NCI-H1417 treated with DMSO at 0.1 percent for 48 hours (cell line): Measurements from ENCODE around the gene VWA2.

Experiments
- DNase-seq: peaks from one replicate; lab custom pipeline; 2025; lab: John Stamatoyannopoulos, UW

Gene VWA2

GRCh38 chr10:114246679-114247305 lies 7.7 kb downstream of the VWA2 start:
- DNase-seq = no peak

DNA sequence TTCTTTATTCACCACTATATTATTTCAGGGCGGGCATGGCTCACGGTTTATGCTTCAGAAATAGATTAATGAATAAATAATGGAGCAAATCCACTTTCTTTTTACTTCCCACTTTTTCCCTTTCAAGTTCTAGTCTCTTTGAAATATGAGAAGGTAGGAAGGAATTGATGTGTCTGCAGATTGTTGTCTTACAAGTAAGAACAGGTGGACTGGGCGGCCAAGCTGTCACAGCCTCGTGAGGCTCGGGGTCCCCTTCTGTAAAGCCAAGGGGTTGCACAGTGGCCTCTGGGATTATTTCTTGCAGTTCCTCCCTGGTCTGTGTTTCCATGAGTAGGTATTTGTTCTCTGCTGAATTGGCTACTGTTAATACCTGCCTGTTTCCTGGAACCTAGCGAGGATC lies 11.2 kb downstream of the VWA2 start:
- DNase-seq = no peak

- DNase-seq = no peak
Measured at GRCh38 chr10:114250716-114251115, 11.7 kb downstream of the VWA2 start.

DNA sequence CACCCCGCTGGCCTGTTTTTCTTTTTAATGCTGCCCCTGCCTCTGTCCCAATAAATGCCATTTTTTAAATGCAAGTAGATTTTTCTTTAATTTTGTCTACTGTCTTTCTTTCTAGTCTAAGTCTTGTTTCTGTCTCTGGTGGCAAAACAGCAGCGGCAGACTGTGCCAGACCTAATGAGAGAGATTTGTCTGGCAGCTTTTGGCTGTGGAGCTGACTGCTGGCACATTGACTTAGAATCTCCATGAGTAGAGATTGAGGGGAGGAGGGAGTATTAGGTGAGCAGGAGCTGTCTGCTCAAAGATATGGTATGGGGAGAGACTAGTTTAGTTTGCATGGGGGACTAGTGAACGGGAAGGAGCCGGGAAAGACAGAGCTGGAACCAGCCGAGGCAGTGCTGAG lies 13.0 kb downstream of the VWA2 start:
- no peak for DNase-seq

GRCh38 chr10:114252883-114253282 lies 13.8 kb downstream of the VWA2 start:
- no peak for DNase-seq

GRCh38 chr10:114255227-114255626 lies 16.2 kb downstream of the VWA2 start:
- DNase-seq = no peak

DNA sequence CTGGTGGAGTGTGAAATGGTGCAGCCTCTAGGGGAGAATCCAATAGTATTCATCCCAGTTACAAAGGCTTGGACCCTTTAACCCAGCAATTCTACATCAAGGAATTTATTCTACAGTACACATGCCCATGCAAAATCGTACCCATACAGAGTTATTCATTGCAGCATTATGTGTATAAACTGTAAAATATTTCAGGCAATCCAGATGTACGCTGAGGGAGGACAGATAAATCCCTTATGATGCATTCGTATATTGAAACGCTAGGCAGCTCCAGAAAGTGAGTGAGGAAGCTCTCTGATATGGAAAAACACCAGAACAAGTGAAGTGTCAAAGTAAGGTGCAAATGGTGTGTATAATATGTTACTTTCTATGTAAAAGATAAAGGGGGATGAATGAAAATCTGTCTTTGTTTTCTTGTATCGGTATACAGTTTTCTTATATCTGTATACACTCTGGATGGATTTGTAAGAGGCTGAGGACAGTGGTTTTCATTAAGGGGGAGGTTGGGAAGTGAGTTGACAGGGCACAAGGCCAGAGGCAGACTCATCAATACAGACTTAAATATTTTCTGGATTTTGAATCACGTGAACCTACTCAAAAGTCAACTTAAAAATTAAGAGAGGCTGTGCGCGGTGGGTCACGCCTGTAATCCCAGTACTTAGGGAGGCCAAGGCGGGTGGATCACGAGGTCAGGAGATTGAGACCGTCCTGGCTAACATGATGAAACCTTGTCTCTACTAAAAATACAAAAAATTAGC lies 17.1 kb downstream of the VWA2 start:
- DNase-seq = no peak

GRCh38 chr10:114256822-114257221 lies 17.8 kb downstream of the VWA2 start:
- no peak for DNase-seq

- no peak for DNase-seq
Measured at GRCh38 chr10:114257498-114257897, 18.4 kb downstream of the VWA2 start.

GRCh38 chr10:114258274-114258840 lies 19.3 kb downstream of the VWA2 start:
- no peak for DNase-seq

GRCh38 chr10:114259824-114260223 lies 20.8 kb downstream of the VWA2 start:
- DNase-seq = no peak

DNA sequence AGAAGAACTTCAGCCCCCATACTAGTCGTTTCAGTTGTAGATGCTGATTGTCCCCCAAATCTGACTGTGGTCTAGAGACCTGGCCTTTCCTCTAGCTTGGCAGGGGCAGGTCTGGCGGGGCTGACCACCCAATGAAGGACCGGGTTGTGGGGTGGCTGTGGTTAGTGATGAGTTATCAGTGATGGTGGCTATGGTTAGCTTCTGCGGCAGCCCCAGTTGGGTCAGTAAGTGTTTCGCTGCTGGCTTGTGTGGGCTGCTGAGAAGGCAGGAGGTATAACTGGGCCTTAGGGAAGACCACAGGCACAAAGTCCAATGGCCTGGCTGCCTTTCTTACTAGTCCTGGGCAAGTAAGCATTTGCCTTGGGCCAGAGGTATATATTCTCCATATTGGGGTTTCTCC lies 21.3 kb downstream of the VWA2 start:
- no peak for DNase-seq

DNA sequence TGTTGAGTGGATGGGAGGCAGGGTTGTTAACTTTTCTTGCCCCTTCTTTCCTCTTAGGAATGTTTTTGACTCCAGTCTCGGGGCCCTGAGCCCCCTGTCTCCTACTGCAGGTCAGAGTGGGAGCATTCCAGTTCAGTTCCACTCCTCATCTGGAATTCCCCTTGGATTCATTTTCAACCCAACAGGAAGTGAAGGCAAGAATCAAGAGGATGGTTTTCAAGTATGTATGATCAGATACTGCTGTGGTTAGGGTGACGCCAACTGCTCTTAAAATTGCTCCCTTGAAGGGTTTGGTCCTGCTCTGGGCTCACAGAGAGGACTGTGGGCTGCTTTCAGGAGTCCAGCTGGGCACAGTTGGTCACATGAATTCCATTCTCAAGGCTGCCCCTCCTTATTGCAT lies 22.0 kb downstream of the VWA2 start:
- no peak for DNase-seq

DNA sequence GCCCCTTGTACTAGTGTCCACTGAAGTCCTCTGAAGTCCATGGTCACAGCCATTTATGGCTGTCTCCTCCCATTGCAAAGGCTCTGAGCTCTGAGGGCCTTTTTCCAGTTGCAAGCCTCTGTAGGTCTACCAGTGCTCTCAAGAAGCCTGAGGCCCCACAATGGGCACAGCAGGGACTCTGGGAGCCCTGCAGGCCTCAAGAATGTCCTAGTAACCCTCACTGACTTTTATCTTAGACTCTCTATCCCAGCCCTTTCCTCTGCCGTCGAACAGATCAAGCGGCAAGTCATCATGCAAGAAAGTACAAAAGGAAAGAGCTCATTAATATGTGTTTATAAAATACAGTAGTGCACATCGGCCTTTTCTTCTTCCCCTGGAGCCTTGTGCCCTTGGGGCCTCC lies 23.4 kb downstream of the VWA2 start:
- no peak for DNase-seq

DNA sequence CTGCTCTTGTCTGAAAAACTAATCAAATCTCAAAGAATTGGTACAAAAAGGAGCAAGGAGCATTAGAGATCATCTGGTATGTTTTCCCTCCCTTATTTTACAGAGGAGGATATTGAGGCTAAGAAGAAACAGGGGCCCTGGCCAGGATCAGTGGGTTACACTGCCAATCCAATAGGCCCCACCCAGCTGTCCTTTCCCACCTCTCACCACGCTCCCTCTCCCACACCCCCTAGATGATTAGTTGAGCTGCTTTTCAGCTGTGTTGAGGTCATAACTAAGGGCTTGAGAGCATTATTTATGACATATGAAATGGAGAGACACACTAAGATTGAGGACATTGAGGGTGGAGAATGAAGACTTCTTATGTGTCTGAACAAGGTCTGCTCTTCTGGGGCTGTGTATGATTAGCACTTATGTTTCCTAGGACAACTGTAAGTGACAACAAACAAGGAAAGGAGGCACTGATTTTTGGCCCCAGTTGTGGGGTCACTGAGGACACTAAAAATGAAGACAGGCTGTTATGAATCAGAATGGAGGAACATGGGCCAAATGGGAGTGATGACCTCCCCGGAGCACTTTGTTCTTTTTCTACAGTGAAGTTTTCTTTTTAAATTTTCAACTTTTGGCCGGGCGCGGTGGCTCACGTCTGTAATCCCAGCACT lies 26.5 kb downstream of the VWA2 start:
- no peak for DNase-seq

DNA sequence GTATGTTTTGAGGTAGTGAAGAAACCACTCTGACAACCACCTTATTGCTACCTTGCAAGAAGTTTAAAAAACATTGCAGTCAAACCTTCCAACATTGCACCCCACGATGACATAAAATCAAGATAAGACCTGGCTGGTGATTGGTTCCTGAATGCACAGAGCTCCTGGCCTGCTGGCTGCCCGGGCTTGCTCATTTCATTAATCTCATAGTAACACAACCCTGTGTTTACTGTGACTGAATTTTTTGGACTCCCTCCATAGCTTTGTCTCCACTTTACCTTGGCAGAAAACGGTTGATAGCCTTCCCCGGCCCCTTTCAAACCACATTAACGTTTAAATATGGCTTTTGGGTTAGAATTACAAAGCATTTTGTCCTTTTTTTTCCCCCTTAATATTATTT lies 27.5 kb downstream of the VWA2 start:
- no peak for DNase-seq

DNA sequence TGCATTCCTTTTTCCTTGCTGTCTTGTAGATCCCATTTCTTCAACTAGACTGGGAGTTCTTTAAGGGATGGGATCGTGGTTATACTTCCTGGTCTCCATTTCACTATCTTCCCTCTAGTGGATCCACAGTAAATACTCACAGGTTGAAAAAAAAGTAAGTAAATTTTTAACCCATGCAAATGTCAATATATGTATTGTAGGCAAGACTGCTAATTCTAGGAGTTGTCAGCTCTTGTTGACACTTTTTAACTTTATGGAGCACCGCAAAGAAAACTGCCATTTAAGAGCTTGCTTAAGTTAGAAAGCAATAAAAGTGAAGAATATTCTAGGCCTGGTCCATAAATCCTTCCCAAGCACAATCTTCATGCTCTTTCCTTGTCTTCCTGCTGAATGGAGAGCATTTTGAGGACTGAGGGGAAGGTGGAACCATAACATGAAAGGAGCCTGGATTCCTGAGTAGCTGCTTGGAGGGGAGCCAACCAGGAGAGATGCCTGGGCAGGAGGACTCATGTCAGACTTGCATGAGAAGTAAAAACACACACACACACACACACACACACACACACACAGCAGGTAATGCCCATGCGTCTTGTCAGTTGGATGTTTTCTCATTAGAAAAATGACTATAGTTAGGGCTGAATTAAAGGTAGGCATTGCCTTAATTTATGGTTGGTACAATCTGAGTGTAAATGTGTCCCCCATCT lies 32.2 kb downstream of the VWA2 start:
- no peak for DNase-seq

- DNase-seq = no peak
Measured at GRCh38 chr10:114271779-114272167, 32.7 kb downstream of the VWA2 start.

- no peak for DNase-seq
Measured at GRCh38 chr10:114272696-114273095, 33.6 kb downstream of the VWA2 start.

GRCh38 chr10:114273910-114274309 lies 34.9 kb downstream of the VWA2 start:
- DNase-seq = no peak

DNA sequence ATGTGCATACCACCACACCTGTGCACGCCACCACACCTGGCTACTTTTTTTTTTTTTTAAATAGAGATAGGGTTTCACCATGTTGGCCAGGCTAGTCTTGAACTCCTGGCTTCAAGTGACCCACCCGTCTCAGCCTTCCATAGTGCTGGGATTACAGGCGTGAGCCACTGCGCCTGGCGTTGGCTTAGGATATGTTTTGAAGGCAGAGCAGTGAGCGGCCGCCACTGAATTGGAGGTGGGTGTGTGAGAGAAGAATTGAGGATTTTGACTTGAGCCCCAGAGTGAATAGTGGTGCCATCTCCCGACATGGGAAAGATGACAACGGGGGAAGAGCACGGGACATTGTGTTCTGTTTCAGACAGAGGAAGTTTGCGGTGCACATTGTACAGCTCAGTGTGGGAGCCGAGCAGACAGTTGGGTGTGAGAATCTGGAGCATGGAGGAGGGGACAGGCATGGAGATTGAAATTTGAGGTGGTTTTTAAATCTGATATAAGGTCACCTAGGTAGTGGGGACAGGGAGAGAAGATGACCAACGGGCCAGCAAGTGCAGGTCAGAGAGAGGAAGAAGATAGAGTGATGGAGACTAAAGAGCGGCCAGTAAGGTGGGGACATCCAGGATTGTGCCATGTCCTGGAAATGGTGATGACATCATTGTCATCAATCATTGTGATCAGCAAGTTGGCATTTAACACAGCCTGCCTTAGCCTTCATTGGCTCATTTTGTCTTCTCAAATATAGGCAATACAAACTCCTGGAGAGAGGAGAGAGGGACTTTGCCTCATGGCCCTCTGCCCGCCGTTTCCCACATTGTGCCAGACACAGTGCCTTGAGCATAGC lies 35.8 kb downstream of the VWA2 start:
- no peak for DNase-seq

DNA sequence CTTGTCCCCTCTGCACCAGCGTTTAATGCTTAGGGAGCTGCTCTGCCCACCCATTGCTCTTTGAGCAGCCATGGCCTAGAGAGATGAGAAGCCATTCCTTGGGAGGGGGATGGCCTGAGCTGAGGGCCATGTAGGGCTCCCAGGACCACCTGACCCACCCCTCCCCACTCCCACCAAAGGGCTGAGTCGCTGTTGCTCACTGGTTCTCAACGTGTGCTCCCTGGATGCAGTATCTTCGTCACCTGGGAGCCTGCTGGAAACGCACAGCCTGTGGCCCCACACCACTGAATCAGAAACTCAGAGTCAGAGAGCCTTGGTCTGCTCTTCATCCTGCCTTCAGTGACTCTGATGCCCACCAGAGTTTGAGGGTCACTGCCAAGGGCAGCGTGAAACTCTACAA lies 37.0 kb downstream of the VWA2 start:
- no peak for DNase-seq
